Stimulated activated CD8-positive, alpha-beta memory T cell treated with anti-CD3 and anti-CD28 coated beads, Interleukin-2, amount 100 ng/mL, for 48 hours (primary cell): ENCODE measurements around the gene PEX11G.

Source experiments
- DNase-seq, 2 donors: peaks; one replicate each; pipeline ENCODE4 v3.0.0-alpha.2; 2020; ENCODE audit warnings: low read depth in 2 of 2

PEX11G gene

GRCh38 chr19:7521551-7522071 lies 32.8 kb upstream of the PEX11G start:
- DNase-seq: no peak

- no peak for DNase-seq
These were observed 31.6 kb upstream of the PEX11G start for GRCh38 chr19:7520131-7521051.

- DNase-seq: no peak
These were observed 30.7 kb upstream of the PEX11G start for GRCh38 chr19:7519361-7520130.

GRCh38 chr19:7516878-7517277 lies 28.0 kb upstream of the PEX11G start:
- DNase-seq: no peak

GRCh38 chr19:7516333-7516732 lies 27.5 kb upstream of the PEX11G start:
- DNase-seq: no peak

GRCh38 chr19:7515645-7516151 lies 26.9 kb upstream of the PEX11G start, which contains the start of gene ZNF358:
TSS of gene ZNF358 (plus strand) at chr19:7516103. CDS start at chr19:7519243, 3,140 bp downstream.
- DNase-seq: peak; percentile 48

- DNase-seq: no peak
These were observed 26.3 kb upstream of the PEX11G start for GRCh38 chr19:7515110-7515644.

- no peak for DNase-seq
These were observed 25.2 kb upstream of the PEX11G start for GRCh38 chr19:7513809-7514642.

- DNase-seq: no peak
These were observed 23.6 kb upstream of the PEX11G start for GRCh38 chr19:7512400-7512851.

GRCh38 chr19:7509625-7510024 lies 20.8 kb upstream of the PEX11G start:
- DNase-seq: no peak

- DNase-seq: peak in 1 of 2 donors; percentile 26
These were observed 19.0 kb upstream of the PEX11G start for GRCh38 chr19:7507884-7508283.

- DNase-seq: peak; percentile 31 to 52
These were observed 17.8 kb upstream of the PEX11G start for GRCh38 chr19:7506385-7507328.

GRCh38 chr19:7505682-7506384 lies 17.0 kb upstream of the PEX11G start:
- no peak for DNase-seq

- no peak for DNase-seq
These were observed 16.4 kb upstream of the PEX11G start for GRCh38 chr19:7505288-7505681.

- DNase-seq: no peak
These were observed 15.8 kb upstream of the PEX11G start for GRCh38 chr19:7504684-7505083.

- DNase-seq: no peak
These were observed 13.7 kb upstream of the PEX11G start for GRCh38 chr19:7502552-7502951.

GRCh38 chr19:7500811-7501450 lies 12.1 kb upstream of the PEX11G start:
- peak; percentile 43 to 48 for DNase-seq

GRCh38 chr19:7497292-7497691 lies 8.5 kb upstream of the PEX11G start:
- no peak for DNase-seq
